Hindlimb muscle (tissue), 1 donor: Measurements from ENCODE around the gene SDR9C7. TPM values are rescaled to one million over a fixed set of nuclear protein-coding genes. Genes with fewer than 3 reads are reported as not detected.
"Not testable (repeated sequence)": the region's sequence is repeated elsewhere in the genome, so short reads cannot be mapped to it uniquely, and the experiment has no call there.

Source experiments
- DNase-seq: peaks from one replicate; pipeline ENCODE4 v3.0.0-alpha.2; 2013
- polyA plus RNA-seq: library from polyadenylated mRNA; unstranded; fragments of 120-200 nt; gene quantifications from one replicate; pipeline ENCODE4 v1.2.1, GENCODE V29; 2013; ENCODE audit not compliant: insufficient read length

SDR9C7 gene
- polyA plus RNA-seq, 1 donor = 0.36 TPM

- no peak for DNase-seq
These were observed 19.5 kb downstream of the SDR9C7 start for GRCh38 chr12:56914724-56915123.

GRCh38 chr12:56914256-56914655, 20.0 kb downstream of the SDR9C7 start:
- DNase-seq = no peak

- DNase-seq = not testable (repeated sequence)
These were observed 24.8 kb downstream of the SDR9C7 start for GRCh38 chr12:56909403-56909802.

- DNase-seq = no peak
These were observed 26.1 kb downstream of the SDR9C7 start for GRCh38 chr12:56908136-56908535.

GRCh38 chr12:56905852-56906251, 28.4 kb downstream of the SDR9C7 start:
- no peak for DNase-seq

- no peak for DNase-seq
These were observed 30.8 kb downstream of the SDR9C7 start for GRCh38 chr12:56903374-56903773.

GRCh38 chr12:56901313-56901712, 32.9 kb downstream of the SDR9C7 start:
- DNase-seq = not testable (repeated sequence)

GRCh38 chr12:56900583-56900982, 33.6 kb downstream of the SDR9C7 start:
- DNase-seq = no peak

- no peak for DNase-seq
These were observed 35.3 kb downstream of the SDR9C7 start for GRCh38 chr12:56898938-56899337.

GRCh38 chr12:56897844-56898361, 36.3 kb downstream of the SDR9C7 start:
- no peak for DNase-seq

GRCh38 chr12:56896082-56896481, 38.1 kb downstream of the SDR9C7 start:
- DNase-seq = no peak

- no peak for DNase-seq
These were observed 39.4 kb downstream of the SDR9C7 start for GRCh38 chr12:56894698-56895368.

- DNase-seq = not testable (repeated sequence)
These were observed 42.3 kb downstream of the SDR9C7 start for GRCh38 chr12:56891885-56892284.

GRCh38 chr12:56886319-56886718, 47.9 kb downstream of the SDR9C7 start:
- DNase-seq = no peak

GRCh38 chr12:56885316-56885715, 48.9 kb downstream of the SDR9C7 start:
- DNase-seq = no peak

GRCh38 chr12:56884421-56884820, 49.8 kb downstream of the SDR9C7 start:
- no peak for DNase-seq

GRCh38 chr12:56882407-56882806, 51.8 kb downstream of the SDR9C7 start:
- not testable (repeated sequence) for DNase-seq

GRCh38 chr12:56880125-56880992, 53.8 kb downstream of the SDR9C7 start:
- DNase-seq = no peak

- DNase-seq = not testable (repeated sequence)
These were observed 54.7 kb downstream of the SDR9C7 start for GRCh38 chr12:56879240-56880124.

- no peak for DNase-seq
These were observed 56.2 kb downstream of the SDR9C7 start for GRCh38 chr12:56878010-56878339.

GRCh38 chr12:56877195-56878009, 56.8 kb downstream of the SDR9C7 start:
- no peak for DNase-seq

- no peak for DNase-seq
These were observed 59.4 kb downstream of the SDR9C7 start for GRCh38 chr12:56874821-56875220.
